NCI-H187 treated with DMSO at 0.1 percent for 48 hours (cell line): ENCODE data around the gene CABYR.
"Not testable (repeated sequence)": the region's sequence is repeated elsewhere in the genome, so short reads cannot be mapped to it uniquely, and the experiment has no call there.

Source experiments
- DNase-seq: peaks from one replicate; lab custom pipeline; 2025; lab: John Stamatoyannopoulos, UW

CABYR gene

DNA sequence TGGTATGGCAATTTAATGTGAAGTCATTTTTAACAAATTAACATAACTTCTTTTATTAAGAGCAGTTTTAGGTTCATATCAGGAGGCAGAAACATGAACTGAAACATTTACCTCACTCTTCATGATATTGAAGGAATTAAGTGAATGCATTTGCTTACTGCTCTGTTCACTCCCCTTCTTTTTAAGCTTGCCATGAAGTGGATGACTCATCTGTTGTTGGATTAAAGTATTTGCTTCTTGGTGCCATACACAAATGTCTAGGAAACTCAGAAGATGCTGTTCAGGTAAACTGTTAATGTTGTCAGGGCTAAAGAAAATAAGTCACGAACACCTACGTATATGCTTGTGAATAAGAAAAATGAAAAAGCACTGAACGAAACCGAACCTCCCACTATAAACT is 10.2 kb upstream of the CABYR start:
- DNase-seq, result no peak

DNA sequence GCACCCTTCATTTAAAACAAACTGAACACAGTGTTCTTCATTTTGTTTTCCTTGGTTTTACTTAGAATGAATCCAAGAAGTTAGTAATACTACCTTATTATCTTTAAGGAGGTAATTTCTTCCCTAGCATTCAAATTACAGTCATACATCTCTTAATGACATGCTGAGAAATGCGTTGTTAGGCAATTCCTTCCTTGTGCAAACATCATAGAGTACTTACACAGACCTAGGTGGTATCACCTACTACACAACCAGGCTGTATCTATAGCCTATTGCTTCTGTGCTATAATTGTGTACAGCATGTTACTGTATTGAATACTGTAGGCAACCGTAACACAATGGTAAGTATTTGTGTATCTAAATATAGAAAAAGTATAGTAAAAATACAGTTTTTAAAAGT is 8.4 kb upstream of the CABYR start:
- no peak for DNase-seq

DNA sequence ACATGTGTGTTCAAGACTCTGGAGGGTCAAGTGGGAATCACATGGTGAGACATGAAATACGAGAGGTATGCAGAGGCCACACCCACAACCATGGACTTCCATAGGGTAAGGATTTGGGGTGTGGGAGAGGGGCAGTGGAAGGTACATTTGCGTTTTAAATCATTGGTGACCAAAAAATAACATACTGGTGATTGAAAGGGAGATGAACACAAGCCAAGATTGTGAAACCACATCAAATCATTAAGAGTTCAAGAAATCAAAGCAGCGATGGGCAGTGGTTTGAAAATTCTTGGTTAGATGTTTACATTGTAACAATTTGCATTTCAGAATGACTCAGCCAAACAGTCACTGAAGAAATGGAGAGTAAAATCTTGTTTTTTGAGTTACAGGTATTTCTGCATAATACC is 1.9 kb upstream of the CABYR start:
- DNase-seq, result no peak

DNA sequence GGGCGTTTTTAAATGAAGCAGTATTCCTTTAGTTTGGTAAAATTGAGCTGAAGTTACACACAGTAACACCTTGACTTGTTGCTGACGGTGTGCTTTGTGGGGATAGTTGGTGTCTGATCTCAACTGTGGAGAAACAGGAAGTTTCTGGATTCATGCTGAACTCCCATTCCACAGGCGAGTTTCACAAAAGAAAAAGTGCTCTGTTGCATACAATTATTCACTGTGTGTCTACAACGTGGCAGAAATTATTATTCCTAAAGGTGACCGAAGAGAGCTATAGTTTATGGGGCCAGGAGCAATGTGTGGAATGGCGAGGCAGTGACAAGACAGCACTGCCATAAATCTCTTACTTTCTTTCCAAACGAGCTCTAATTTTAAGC is 463 bp upstream of the CABYR start:
- no peak for DNase-seq

DNA sequence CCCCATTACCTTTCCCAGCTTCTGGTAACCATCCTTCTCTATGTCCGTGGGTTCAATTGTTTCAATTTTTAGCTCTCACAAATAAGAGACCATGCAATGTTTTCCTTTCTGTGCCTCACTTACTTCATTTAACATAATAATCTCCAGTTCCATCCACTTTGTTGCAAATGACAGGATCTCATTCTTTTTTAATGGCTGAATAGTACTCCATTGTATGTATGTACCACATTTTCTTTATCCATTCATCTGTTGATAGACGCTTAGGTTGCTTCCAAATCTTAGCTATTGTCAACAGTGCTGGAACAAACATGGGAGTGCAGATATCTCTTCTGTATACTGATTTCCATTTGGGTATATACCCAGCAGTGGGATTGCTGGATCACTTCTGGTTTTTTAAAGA is 1.8 kb downstream of the CABYR start:
- no peak for DNase-seq

DNA sequence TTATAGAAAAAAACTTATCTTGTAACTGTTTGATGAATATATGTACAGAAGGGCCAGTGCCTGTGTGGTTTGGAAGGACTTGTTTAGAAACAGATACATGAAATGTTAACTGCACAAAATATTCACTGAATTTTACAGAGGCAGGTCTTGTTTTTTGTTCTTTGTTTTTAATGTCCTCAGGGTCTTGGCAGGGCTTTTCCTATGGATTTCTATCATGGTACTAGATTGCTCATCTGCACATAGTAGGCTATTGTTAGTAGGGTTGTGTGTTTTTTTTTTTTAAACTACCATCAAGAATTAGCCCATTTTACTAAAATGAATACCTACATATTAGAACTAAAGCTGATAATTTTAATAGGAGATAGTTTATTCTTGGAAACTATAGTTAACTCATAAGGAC is 3.5 kb downstream of the CABYR start:
- no peak for DNase-seq

DNA sequence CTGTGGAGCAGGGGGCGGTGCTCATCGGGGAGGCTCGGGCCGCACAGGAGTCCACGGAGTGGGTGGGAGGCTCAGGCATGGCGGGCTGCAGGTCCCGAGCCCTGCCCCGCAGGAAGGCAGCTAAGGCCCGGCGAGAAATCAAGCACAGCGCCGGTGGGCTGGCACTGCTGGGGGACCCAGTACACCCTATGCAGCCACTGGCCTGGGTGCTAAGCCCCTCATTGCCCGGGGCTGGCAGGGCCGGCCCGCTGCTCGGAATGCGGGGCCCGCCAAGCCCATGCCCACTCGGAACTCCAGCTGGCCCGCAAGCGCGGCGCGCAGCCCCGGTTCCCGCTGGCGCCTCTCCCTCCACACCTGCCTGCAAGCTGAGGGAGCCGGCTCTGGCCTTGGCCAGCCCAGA is 10.7 kb downstream of the CABYR start:
- not testable (repeated sequence) for DNase-seq

DNA sequence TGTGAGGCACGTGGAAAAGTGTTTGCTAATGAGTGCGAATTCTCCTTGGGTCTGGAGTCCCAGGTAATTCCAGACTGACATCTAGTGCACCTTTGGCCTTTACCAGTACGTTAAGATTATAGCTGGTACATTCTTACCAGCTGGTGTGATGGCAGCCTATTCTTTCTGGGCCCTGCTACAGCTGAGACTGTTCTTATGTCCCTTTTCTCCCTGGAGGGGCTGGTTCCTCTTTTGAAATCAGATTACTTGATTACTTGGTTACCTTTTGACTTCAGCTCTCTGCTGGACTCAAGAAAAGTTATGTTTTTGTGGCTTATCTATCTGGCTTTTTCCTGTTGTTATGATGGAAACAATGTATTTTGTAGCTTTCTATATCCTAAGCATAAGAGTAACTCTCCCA is 14.5 kb downstream of the CABYR start:
- no peak for DNase-seq

DNA sequence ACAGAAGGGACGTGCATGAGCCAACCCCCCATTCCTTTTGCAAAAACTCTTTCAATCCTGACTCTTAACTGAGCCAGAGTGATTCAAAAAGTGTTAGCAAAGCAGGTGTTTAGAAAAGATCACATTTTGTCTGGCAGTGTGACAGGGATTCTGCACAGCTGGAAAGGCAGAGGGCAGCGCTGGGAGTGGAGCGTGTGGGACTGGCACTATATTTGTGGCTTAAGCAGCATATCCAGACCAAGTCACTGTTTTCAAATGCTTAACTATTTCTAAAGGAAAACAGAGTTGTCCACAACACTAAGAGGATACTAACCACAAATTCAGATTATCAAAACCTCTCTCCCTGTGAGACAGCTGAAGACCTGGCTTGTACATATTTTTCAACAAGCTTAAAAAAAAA is 19.0 kb downstream of the CABYR start:
- DNase-seq, result no peak

DNA sequence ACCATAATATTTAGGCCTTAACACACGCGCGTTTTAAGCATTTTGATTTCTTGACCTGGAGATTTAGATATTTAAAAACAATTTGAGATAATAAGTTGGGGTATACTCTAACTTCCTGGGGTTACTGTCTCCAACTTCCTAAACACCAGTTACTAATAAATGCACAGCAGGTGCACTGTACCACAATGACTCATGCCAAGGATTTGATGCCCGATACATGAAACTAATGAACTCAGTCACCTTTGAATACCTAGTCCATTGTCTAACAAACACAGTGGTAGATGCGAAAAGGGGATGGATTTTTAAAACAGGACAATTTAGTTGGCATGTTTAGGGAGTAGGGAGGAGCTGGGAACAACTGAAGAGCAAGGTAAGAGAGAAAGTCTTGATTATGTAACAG is 21.2 kb downstream of the CABYR start:
- DNase-seq, result no peak

DNA sequence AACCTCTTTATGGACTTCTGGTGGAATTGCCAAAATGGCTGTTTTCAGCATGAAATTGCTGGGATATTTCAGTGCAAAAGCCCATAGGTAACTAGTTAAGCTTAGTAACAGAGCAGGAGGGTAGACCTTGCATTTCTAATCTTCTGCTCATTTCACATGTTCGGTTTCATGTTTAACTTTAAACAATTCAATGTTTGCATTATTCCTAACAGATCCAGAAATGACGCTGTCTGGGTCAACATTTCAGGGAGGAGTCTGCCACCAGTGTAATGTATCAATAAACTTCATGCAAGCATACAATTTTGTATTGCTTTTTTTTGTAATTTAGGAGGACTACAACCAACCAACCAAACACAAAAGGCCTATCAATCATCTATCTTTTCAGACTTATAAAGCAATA is 22.4 kb downstream of the CABYR start:
- no peak for DNase-seq

DNA sequence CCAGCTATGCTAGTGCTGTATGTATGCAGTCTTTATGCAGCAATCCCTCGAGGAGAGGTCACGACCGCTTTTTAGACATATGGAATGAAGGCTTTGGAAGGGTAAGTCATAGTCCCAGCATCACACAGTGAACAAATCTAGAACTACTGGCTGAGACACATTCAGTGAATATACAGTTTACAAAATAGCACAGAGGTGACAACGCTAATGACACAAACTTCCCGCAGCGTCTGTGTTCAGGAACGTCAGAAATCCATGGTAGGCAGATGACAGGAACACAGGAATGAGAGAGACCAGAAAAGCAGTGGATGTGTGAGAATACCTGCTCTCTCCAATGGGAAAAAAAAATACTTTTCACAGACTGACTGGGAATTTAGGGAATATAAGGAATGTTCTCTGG is 29.6 kb downstream of the CABYR start:
- no peak for DNase-seq

DNA sequence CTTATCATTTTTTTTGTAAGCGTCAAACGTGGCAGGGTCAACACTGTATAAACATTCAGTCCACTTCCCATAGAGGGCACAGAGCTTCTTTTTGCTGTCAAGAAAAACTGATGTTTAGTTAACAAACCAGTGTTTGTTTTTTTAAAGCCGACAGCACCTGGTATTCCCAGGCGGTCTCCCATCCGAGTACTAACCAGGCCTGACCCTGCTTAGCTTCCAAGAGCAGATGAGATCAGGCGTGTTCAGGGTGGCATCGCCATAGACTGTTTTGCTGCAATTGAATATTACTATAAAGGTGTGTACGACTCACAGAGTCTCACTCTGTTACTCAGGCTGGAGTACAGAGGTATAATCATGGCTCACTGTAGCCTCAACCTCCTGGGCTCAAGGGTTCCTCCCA is 31.5 kb downstream of the CABYR start:
- DNase-seq, result no peak

DNA sequence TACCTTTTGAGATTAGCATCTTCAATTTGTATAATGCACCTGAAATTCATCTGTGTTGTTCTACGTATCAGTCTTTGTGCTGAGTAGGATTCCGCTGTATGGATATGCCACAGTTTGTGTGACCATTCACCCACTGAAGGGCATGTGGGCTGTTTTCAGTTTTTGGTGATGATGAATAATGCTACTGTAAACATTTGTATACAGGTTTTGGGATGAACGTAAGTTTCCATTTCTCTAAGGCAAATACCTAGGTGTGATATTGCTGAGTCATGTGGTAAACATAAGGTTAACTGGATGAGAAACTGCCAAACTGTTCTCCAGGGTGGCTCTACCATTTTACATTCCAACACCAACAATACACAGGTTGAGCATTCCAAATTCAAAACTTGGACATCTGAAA is 35.1 kb downstream of the CABYR start:
- no peak for DNase-seq

DNA sequence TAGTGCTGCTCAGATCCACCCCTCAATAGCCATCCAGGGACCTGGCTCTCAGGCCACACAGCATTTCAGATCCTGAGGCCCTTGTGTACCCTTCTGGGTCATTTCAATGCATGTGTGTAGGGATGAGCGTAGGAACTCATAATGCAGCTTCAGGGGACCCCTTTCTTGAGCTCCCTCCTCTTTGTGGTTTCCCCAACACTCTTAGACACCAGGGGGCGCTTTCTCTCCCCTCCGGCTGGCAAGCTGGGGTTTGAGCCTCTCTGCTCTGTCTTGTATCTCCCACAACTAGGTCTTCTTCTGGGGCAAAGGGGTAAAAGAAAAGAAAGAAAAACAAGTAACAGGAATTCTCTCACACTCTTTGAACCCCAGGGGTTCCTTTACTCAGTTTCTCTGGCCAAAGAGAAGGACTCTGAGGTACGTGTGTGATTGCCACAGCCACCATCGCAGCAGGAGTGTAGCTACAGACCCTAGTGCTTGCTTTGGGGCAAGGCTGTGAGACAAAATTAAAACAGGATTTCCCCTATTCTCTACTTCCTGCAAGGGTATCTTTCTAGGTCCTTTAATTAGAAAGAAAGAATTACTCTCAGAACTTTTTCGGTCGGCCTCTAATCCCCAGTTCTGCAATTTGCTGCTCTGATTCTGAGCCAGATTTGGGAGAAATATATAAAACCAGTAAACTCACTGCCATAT is 38.0 kb downstream of the CABYR start:
- DNase-seq, result no peak

DNA sequence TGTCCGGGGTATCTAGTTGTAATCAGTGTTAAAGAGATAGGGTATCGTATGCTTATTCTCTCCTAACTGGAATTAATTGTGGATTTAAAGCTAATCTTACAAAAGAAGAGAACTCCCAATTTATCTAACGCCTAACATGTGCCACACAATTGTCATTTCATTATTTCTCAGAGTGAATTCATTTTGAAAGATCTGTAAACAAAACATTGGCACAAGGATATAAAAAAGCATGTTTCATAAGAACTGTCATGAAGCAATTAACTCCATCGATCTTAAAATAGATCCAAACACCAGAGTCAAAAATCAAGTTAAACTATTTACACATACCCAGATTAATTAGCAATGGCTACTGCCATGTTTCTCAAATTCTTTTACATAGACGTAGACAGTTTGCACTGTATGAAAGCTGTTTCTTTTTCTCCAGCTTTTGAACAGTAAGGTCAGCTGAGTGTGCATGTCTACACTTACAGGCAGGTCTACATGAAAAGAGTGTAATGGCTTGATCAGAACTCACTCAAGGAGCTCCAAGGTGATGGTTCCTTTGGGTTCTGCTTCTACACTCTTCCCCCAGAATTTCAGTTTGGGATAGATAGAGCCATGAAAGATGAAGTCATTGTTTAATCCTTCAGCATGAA is 38.8 kb downstream of the CABYR start:
- DNase-seq, result no peak

DNA sequence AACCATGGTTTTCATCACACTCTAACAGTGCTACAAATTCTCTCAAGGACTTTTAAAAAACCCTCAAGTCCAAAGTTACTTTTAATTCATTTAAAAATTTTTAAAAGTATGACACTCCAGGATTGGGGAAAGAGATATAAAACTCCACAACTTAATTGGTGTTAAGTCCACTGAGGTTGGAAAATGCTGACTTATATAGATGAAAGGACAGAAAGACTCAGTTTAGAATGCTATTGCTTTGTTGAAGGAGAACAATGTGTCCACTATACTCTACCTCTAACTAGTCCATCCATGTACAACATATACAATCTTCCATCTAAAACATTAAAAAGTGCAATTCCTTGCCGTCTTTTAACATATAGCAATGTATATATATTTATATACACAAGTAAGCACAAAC is 41.2 kb downstream of the CABYR start:
- no peak for DNase-seq

DNA sequence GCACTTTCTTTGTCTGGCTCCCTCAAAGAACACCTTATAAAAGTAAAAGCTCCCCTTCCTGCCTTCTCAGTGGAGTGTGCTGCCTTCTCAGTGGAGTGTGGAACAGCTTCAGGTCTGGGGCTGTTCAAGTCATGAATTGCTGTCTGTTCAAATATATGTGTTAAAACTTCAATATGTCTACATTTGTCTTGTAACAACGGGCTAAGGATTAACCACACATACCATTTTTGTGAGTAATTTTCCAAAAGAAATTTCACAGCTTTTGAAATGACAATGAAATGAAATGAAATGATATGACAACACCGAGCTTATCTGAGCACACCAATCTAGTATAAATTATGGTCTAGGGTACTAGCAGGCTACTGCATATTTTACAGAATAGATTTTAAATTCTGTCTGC is 42.9 kb downstream of the CABYR start:
- no peak for DNase-seq

DNA sequence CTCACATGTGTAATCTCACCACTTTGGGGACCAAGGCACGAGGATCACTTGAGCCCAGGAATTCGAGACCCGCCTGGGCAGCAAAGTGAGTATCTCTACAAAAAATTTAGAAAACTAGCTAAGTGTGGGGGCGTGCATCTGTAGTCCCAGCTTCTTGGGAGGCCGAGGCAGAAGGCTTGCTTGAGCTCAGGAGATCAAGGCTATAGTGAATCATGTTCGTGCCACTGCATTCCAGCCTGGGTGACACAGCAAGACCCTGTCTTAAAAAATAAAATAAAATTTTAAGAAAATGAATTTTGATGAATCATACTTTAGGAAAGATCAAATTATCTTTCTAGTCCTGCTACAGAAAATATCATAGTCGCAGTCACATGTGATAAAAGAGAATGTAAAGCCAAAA is 46.9 kb downstream of the CABYR start:
- DNase-seq, result no peak

DNA sequence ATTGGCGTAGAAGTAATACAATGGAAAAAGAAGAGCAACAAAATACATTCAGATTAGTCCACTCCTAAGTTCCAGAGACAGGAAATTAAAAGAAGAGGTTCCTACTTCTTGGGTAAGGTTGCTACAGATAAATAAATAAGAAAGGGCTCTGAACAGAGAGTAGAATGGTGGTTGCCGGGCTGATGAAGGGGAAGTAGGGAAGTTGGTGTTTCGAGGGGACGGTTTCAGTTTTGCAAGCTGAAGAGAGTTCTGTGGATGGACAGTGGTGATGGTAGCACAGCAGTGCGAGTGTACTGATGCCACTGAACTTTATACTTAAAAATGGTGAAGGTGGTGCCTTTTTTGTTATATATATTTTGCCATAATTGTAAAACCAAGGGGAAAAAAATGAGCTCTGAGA is 48.2 kb downstream of the CABYR start:
- DNase-seq, result no peak

DNA sequence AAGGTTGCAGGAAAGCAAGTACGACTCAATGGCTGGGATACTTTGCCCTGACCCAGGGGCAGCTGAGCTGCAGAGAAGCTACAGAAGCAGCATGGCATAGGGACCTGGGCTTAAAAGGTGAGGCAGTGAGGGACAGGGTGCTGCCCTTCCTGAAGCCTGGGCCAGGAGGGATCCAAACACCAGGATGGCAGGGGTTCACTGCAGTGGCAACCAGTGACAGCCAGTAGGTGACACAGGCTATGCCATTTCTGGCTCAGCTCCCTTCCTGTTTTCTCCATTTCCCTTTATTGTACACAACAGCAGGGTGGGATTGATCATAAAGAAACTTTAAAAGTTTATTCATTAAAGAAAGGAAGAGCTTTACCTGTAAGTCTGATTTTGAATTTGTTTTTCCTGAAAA is 48.8 kb downstream of the CABYR start:
- no peak for DNase-seq

DNA sequence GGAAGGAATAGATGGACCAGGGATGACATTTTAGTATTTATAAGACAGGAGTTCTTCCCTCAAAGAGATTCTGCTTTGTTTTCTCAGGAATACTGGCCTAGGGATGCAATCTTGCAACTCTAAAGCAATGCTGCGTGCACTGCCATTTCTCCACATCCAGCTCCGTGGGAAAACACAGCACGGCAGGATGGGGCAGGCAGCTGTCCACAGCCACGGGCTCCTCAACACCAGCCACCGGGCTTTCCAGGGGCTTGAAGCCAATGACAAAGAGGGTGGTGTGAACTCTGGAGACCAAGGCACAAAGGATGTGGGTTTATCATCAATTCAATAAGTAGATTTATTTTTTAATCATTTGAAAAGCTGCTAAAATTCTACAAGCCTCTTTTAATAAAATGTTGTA is 49.3 kb downstream of the CABYR start:
- no peak for DNase-seq

DNA sequence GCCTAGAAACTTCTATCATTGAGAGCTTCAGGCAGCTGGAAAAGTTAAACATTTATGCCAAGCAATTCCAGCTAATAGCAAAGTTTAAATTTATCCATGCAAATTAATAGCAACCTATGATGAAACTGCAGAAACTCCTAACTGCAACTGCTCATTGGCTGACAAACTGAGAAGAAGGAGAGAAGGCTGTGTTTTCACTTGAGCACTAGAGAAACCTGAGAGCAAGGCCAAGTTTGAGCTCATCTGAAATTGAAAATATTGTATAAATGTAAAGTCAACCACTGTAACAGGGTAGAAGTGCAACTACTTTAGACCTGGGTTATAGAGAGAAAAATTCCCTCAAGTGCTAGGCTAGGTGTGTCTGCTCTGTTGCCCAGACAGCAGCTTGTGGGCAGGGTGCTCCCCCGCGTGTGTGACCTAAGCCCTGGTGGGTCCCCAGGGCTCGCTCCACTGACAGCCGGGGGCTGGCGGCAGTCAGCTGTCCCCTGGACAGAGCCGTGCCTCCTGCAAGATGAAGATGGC is 50.2 kb downstream of the CABYR start:
- DNase-seq, result no peak
